ENCODE data around the gene ACOT7. TPM values are rescaled to one million over a fixed set of nuclear protein-coding genes. Genes with fewer than 3 reads are reported as not detected.

Gene ACOT7
- total and polyA plus RNA-seq, 2 experiments from 2014 or later: 20.3 to 39.9 TPM

DNA sequence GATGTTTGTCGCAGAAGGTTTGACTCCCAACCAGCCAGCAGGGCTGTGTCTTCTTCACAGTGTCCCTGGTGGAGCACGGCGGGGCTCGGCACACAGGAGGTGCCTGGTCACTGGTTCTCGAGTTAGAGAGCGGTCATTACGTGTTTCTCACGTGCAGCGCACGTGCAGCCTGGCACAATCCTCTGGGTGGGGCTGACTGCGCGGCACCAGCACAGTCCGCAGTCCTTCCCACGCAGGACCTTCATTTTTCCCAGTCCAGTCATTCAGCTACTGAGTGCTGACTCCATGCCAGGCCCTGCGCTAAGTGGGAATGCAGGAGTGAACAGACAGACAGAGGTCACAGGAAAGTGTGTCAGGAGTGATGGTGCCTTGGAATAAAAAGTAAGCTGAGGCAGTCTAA is 86.5 kb downstream of the ACOT7 start:
- Histone ChIP-seq H2AFZ (no peak overlapping the region), H4K20me1 (ENCODE audit: insufficient read depth, poor library complexity, severe bottlenecking) (no peaks in the 10 kb centered on the region), H3K79me2 (no peaks in the 10 kb centered on the region), H3K27ac (no peak overlapping the region), H3K4me3 (no peak overlapping the region), H3K27me3 (no peaks in the 10 kb centered on the region), H3K4me1 (ENCODE audit: insufficient read depth) (no peaks in the 10 kb centered on the region), H3K9me3 (ENCODE audit: low read depth) (no peaks in the 10 kb centered on the region), H3K9me2 (replicated peaks; ENCODE audit: insufficient read depth) (no peaks in the 10 kb centered on the region), H3K4me2 (no peak overlapping the region), H3K36me3 (replicated peaks; ENCODE audit: insufficient read depth, low read depth) (no peaks in the 10 kb centered on the region)
- 97% methylated on average over 15 of the region's 15 CpGs for WGBS (ENCODE audit: low lambda C conversion rate, missing lambda C conversion rate)
- TF ChIP-seq EZH2phosphoT487 (IDR thresholded peaks at IDR 0.05; ENCODE audit: low read depth, severe bottlenecking, unreplicated experiment) (no peak), EZH2 (IDR thresholded peaks at IDR 0.05; ENCODE audit: borderline replicate concordance) (no peak)
- TF ChIP-seq, protein P1, sequence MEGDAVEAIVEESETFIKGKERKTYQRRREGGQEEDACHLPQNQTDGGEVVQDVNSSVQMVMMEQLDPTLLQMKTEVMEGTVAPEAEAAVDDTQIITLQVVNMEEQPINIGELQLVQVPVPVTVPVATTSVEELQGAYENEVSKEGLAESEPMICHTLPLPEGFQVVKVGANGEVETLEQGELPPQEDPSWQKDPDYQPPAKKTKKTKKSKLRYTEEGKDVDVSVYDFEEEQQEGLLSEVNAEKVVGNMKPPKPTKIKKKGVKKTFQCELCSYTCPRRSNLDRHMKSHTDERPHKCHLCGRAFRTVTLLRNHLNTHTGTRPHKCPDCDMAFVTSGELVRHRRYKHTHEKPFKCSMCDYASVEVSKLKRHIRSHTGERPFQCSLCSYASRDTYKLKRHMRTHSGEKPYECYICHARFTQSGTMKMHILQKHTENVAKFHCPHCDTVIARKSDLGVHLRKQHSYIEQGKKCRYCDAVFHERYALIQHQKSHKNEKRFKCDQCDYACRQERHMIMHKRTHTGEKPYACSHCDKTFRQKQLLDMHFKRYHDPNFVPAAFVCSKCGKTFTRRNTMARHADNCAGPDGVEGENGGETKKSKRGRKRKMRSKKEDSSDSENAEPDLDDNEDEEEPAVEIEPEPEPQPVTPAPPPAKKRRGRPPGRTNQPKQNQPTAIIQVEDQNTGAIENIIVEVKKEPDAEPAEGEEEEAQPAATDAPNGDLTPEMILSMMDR (IDR thresholded peaks at IDR 0.05; ENCODE audit: poor library complexity): no peak
- no peak for DNase-seq (ENCODE audit: low spot score)

DNA sequence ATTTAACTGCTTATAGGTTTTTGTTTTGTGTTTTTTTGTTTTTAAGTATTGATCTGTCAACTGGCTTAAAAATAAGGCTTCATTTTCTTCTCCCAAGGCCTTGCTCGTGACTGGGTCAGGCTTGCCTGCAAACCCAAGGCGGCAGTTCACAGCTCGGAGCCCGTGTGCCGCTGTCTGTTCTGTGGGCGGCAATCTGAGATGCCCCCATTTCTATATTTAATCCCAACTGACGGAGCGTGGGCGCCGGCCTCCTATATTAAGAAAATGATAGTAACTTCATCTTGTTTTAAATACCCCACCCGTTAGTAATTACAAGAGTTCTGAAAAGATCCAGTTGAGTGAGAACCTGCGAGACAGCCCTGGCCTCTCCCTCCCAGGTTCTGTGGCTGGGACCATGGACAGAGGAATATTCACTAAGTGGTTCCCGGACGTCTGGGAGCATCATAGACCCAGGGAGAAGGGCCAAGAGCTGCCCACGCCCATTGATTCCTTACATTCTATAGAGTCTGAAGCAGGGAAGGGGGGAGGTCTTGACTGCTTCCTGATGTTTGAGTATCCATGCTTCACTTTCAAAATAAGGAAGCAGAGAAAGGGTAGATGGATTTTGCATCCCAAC is 90.1 kb downstream of the ACOT7 start:
- H2AFZ ChIP-seq: no peak overlapping the region
- H4K20me1 ChIP-seq (ENCODE audit: insufficient read depth, poor library complexity, severe bottlenecking): no peaks in the 10 kb centered on the region
- WGBS (ENCODE audit: low lambda C conversion rate, missing lambda C conversion rate): 92% methylated on average over 15 of the region's 15 CpGs
- H3K27me3 ChIP-seq: no peaks in the 10 kb centered on the region
- no peak for DNase-seq (ENCODE audit: low spot score)
- H3K4me1 ChIP-seq (ENCODE audit: insufficient read depth): no peaks in the 10 kb centered on the region
- no peak overlapping the region for H3K4me2 ChIP-seq
- H3K79me2 ChIP-seq: no peaks in the 10 kb centered on the region
- H3K9me2 ChIP-seq (replicated peaks; ENCODE audit: insufficient read depth): no peaks in the 10 kb centered on the region
- TF ChIP-seq, protein P1 (IDR thresholded peaks at IDR 0.05; ENCODE audit: poor library complexity): no peak
- no peak for TF ChIP-seq EZH2 (IDR thresholded peaks at IDR 0.05; ENCODE audit: borderline replicate concordance)
- no peak for TF ChIP-seq EZH2phosphoT487 (IDR thresholded peaks at IDR 0.05; ENCODE audit: low read depth, severe bottlenecking, unreplicated experiment)
- H3K4me3 ChIP-seq: no peak overlapping the region
- no peak overlapping the region for H3K27ac ChIP-seq
- no peaks in the 10 kb centered on the region for H3K9me3 ChIP-seq (ENCODE audit: low read depth)
- H3K36me3 ChIP-seq (replicated peaks; ENCODE audit: insufficient read depth, low read depth): no peaks in the 10 kb centered on the region

DNA sequence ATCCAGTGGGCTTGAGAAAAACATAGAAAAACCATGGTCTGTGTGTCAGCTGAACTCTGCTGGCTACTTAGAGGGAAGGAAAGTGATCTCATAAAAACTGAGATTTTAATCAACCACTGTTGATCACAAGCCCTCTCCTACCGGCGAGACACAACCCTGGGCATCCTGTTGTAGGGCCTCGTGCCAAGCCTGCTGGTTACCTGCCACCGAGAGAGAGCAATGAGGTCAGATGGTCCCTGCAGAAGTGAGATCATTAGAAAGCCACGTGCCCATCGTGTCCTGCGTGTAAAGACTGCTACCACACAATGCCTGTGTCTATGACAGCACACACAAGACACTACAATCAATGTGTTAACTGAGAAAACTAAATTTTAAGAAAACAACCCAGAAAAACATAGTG is 91.0 kb downstream of the ACOT7 start:
- no peak overlapping the region for H3K4me2 ChIP-seq
- no peak overlapping the region for H3K4me3 ChIP-seq
- no peak overlapping the region for H3K27ac ChIP-seq
- no peaks in the 10 kb centered on the region for H3K9me2 ChIP-seq (replicated peaks; ENCODE audit: insufficient read depth)
- WGBS (ENCODE audit: low lambda C conversion rate, missing lambda C conversion rate): 95% methylated on average over 7 of the region's 7 CpGs
- H3K36me3 ChIP-seq (replicated peaks; ENCODE audit: insufficient read depth, low read depth): no peaks in the 10 kb centered on the region
- H3K4me1 ChIP-seq (ENCODE audit: insufficient read depth): no peaks in the 10 kb centered on the region
- H3K79me2 ChIP-seq: no peaks in the 10 kb centered on the region
- DNase-seq (ENCODE audit: low spot score): no peak
- TF ChIP-seq EZH2 (IDR thresholded peaks at IDR 0.05; ENCODE audit: borderline replicate concordance) (no peak), EZH2phosphoT487 (IDR thresholded peaks at IDR 0.05; ENCODE audit: low read depth, severe bottlenecking, unreplicated experiment) (no peak)
- TF ChIP-seq, protein P1 (IDR thresholded peaks at IDR 0.05; ENCODE audit: poor library complexity): no peak
- H4K20me1 ChIP-seq (ENCODE audit: insufficient read depth, poor library complexity, severe bottlenecking): no peaks in the 10 kb centered on the region
- H3K27me3 ChIP-seq: no peaks in the 10 kb centered on the region
- H2AFZ ChIP-seq: no peak overlapping the region
- no peaks in the 10 kb centered on the region for H3K9me3 ChIP-seq (ENCODE audit: low read depth)
